HG03575 (cell line): Measurements from ENCODE around the gene POLE3.
"Not testable (repeated sequence)": the region's sequence is repeated elsewhere in the genome, so short reads cannot be mapped to it uniquely, and the experiment has no call there.

ENCODE experiments used
- ATAC-seq: cut with Tn5 transposase; IDR thresholded peaks from one replicate; pipeline ENCODE4 v1.9.1; 2021; ENCODE audit not compliant: unreplicated experiment, insufficient number of reproducible peaks, low FRiP score; ENCODE audit errors: extremely low read depth

POLE3 gene

DNA sequence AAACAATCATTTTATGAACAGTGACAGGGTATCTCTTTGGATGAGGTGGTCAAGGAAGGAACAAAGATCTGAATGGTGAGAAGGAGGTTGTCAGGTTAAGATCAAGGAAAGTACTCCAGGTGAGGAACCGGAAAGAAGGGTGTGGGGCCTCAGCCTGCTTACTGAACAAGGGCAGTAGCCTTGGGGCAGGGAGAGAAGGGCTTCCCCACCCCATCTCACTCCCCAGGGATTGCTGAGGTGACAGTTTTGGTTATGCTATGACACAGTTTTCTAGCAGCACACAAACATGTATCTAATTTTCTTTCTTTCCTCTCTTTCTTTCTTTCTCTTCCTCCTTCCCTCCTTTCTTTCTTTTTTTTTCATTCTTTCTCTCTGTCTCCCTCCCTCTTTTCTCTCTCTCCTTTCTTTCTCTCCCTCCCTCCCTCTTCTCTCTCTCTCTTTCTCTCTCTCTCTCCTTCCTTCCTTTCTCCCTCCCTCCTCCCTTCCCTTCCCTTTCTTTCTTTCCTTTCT lies 29.6 kb downstream of the POLE3 start:
- ATAC-seq: peak; percentile 65

DNA sequence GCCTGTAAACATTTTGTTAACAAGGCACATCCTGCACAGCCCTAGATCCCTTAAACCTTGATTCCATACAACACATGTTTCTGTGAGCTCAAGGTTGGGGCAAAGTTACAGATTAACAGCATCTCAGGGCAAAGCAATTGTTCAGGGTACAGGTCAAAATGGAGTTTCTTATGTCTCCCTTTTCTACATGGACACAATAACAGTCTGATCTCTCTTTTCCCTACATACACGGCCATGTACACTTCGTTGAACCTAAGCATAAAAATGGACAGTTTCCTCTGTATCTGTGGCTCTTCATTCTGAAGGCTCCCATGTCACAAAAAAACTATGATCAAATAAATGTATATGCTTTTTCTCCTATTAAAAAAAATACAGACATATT lies 30.7 kb downstream of the POLE3 start:
- ATAC-seq: not testable (repeated sequence)

DNA sequence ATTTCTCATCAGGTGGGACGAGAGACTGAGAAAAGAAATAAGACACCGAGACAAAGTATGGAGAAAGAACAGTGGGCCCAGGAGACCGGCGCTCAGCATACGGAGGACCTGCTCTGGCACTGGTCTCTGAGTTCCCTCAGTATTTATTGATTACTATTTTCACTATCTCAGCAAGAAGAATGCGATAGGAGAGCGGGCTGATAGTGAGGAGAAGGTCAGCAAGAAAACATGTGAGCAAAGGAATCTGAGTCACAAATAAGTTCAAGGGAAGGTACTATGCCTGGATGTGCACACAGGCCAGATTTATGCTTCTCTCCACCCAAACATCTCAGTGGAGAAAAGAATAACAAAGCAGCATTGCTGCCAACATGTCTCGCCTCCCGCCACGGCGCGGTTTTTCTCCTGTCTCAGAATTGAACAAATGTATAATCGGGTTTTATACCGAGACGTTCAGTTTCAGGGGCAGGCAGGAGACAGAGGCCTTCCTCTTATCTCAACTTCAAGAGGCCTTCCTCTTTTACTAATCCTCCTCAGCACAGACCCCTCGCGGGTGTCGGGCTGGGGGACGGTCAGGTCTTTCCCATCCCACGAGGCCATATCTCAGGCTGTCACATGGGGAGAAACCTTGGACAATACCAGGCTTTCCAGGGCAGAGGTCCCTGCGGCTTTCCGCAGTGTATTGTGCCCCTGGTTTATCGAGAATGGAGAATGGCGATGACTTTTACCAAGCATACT lies 31.2 kb downstream of the POLE3 start:
- ATAC-seq: not testable (repeated sequence)

DNA sequence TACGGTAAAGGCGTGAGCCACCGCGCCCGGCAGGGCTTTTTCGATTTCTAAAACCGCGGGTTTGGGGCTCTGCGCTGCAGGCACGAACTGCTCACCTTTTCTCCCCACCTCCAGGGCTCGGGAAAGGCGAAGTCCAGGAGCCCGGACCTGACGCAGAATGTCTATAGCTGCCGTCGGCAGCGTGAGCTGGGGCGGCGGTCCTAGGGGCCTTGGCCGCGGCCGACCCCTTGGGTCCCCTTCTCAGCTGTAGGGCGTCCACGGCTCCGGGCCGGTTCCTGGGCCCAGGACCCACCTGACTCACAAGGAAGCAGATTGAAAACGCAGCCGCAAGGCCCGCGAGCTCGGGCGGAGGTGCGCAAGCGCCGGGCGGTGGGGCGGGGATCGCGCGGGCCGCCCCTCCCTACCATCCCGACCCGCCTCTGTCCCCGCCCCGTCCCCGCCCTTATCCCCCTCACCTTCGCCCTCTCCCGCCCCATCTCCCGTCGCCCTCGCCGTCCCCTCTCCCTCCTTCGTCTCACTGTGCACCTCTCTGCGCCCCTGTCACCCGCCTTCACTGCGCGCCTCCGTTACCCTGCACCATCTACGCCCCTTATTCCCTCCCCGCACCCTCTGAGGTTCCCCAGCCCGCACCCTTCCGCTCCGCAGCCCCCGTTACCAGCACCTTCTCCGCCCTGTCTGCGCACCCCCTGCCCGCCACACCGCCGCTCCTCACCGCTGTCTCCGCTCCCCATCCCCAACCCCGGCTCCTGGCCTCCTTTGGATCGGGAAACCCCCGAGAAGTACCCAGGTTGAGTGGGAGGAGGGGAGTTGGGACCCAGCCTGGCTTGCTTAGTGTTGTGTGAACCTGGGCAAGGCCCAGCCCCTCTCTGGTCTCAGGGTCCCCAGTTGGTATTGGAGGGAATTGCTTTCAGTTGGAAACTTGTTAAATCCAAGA lies 33.6 kb downstream of the POLE3 start, which contains the start of gene HDHD3:
Gene HDHD3 (minus strand): TSS at position 353 of the 934 bp plus-strand sequence. CDS start 2,632 bp downstream, outside the sequence.
- ATAC-seq: no peak

DNA sequence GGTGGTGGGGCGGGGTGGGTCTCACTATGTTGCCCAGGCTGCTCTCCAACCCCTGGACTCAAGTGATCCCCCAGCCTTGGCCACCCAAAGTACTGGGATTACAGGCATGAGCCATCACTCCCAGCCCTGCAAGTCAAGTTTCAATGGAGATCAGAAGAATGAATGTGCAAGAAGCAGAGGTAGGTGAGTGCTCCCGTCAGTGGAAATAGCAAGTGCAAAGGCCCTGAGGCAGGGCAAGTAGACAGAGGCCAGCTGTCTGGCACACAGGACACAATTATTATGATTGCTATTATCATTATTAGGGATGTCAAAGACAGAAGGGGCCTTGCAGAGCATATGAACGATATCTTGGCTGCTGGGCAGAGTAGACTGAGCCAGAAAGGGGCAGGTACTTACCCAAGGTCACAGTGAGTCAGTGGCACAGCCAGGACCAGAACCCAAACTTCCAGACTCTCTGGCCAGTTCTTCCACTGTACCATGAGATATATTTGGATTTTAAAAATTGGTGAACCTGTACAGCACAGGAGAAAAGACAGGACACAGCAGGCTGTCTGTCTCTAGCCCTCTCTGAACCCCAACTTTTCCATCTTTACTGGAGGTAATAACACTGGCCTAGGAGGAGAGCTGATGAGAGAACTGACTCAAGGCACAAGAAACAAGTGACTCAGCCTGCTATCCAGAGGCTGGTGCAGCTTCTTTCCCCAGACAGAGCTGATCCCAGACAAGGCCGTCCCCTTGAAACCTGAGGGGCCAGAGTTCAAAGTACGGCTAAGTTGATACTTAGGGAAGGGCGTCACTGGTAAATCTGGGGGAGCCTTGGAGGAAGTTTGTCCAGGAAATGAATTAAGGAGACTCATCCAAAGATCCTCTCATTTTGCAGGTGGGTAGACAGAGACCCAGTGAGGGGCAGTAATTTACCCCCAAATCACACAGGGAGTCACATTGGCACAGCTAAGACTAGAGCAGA lies 35.1 kb downstream of the POLE3 start:
- ATAC-seq: no peak

DNA sequence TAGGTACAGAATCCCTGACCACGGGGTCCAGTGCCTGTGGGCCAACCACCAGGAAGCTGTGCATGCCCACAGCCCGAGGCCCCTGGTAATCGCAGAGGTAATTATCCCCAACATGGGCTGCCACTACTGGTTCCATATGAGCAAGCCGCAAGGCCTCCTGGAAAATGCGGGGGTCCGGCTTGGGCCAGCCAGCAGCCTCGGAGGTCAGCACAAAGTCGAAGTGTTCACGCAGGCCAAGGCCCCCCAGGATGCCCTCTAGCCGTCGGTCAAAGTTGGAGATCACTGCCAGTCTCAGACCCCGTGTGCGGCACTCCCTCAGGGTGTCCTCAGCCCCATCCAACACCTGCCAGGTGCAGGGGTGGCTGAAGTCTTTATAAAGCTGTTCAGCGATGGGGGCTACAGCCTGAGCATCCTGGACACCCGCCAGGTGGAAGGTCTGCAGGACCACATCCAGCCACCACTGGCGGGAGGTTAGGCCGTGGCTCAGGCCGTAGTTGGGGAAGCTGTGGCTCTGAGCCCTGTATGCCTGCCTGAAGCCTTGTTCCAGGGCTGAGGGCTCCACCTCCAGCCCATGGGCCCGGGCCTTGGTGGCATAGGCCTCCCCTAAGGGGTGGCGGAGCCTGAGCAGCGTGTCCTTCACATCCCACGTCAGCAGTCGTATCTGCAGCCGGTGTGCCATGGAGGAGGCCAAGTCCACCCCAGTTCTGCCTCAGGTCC lies 36.6 kb downstream of the POLE3 start:
- ATAC-seq: no peak

DNA sequence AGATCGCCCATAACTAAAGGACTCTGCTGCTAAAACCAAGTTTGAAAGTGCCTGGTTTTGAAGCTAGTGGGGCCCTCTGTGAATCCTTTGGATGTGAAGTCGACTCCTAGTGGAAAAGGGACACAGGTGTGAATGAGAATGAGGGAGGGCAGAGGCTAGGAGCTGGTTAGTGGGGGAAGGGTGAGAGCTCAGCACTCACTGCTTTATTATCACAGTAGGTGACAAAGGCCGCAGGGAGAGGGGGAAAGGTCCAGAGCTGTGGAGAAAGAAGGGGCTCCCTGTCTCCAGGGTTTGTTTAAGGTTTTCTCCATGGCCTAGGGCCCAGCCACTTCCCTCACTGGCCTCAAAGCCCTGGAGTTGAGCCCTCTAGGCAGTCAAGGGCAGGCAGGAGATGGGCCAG lies 37.2 kb downstream of the POLE3 start:
- ATAC-seq: no peak

DNA sequence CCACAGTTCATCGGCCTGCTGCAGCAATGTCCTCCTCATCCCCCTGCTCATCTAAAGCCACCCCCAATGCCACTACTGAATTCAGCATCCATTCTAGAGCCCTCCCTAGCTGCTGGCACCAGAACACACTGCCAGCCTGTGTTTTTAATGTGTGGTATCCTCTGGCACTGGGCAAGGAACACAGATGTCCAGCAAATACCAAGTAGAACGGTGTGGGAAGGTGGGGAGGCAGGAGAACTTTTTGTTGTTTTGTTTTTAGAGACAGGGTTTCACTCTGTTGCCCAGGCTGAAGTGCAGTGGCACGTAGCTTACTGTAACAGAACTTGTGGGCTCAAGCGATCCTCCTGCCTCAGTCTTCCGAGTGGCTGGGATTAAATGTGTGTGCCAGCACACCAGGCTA lies 38.4 kb downstream of the POLE3 start:
- ATAC-seq: no peak

DNA sequence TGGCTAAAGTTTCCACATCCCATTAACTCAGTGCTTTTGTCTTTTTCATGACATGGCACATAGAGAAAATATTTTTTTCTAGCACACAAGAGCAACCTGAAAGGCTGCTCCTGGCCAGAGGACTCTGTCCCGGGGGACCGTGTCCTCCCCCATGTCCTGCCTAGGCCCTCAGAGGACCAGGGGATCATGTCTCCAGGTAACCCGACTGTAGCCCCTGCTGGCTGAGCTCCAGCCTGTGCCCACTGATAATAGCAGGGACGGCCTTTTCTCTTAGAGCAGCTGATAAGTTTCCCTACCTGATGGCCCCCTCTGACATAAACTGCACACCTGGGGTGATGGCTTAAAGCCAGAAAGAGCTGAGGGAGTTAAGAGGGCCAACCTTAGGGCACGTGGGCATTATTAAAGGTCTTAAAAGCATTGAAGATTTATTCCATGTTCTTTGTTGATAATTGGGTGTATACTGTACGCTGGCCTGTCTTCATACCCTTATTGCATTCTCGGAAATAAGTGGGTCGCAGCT lies 39.6 kb downstream of the POLE3 start:
- no peak for ATAC-seq

DNA sequence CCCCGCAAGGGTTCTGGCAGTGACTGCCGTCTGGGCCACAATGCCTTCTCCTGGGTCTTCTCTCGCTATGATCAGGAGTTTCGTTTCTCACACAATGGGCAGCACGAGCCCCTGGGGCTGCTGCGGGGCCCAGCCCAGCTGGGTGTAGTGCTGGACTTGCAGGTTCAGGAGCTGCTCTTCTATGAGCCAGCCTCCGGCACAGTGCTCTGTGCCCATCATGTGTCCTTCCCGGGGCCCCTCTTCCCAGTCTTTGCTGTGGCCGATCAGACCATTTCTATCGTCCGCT lies 40.7 kb downstream of the POLE3 start:
- ATAC-seq: no peak

DNA sequence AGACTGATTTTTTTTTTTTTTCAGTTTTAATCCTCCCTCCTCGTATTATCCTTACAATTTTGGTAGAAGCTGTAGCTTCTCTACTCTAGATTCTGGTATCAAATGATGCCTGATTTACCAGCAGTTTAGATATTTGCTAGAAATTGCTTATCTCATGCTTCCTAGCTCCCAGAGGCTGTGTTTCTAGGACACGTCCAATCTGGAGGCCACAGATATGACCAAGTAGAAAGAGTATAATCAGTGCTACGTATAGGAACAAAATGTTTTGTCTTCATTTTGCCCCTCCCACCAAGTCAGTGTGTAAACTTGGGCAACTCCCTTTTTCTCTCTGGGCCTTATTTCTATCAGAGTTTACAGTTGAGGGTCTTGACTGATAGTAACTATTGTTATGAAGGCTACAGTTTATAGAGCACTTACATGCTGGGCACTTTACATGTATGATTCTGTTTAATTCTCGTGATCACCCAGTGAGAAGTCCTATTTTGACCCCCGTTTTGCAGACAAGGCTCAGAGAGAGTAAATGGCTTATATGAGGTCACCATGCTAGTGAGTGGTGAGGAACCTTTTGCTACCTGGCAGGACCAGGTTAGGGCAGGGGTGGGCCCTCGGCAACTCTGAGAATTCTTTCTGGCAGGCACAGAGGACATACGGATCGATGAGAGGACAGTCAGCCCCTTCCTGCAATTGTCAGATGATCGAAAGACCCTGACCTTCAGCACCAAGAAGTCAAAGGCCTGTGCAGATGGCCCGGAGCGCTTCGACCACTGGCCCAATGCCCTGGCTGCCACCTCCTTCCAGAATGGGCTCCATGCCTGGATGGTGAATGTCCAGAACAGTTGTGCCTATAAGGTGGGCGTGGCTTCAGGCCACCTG lies 41.3 kb downstream of the POLE3 start:
- ATAC-seq: no peak

DNA sequence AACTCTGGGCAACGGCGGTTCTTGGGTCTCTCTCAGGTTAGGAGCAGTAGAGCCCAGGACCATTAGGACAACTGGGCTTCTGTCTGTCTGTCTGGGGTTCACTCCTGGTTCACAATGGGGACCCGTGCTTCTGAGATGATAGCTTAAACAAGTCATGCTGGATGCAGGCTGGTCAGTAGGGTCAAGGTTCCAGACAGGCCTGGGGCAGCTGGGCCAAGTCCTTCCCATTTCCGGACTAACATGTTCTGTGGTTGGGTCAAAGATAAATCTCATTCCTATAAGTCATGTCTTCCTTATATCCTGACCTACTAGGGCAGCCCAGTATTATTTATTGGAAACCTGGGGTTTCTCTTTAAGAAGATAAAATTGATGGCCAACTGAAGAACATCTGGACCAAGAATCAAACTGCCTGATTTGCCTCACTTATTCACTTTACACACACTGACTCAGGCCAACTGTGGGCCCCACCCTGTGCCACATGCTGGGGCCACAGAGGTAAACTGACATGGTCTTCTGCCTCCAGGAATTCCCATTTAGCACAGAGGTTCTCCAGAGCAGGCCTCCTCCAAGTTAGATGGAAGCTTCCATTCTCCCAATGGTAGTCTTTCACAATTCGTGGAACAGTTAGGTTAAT lies 42.0 kb downstream of the POLE3 start:
- ATAC-seq: no peak

DNA sequence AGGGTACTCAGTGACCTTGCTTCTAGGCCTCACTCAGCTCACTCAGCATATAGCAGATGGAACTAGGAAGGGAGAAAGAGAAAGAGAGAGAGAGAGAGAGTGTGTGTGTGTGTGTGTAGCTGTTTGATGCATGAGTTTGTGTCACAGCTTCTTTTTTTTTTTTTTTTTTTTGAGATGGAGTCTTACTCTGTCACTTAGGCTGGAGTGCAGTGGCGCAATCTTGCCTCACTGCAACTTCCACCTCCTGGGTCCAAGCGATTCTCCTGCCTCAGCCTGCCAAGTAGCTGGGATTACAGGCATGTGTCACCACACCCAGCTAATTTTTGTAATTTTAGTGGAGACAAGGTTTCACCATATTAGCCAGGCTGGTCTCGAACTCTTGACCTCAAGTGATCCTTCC lies 44.8 kb downstream of the POLE3 start:
- ATAC-seq: not testable (repeated sequence)

DNA sequence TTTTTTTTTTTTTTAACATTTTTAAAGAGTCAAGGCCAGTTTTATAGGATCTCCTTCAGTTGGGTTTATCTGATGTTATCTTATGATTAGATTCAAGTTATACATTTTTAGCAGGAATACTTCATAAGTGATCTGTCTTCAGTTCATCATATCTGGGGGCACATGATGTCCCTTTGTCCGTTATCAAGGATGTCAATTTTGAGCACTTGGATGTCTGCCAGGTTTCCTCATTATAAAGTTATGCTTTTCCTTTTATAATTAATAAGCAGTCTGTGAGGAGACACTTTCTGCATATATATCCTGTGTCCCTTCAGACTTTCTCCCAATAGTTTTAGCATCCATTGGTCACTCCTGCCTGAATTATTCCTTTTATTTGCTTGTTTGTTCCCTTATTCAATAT lies 45.5 kb downstream of the POLE3 start:
- ATAC-seq: no peak

DNA sequence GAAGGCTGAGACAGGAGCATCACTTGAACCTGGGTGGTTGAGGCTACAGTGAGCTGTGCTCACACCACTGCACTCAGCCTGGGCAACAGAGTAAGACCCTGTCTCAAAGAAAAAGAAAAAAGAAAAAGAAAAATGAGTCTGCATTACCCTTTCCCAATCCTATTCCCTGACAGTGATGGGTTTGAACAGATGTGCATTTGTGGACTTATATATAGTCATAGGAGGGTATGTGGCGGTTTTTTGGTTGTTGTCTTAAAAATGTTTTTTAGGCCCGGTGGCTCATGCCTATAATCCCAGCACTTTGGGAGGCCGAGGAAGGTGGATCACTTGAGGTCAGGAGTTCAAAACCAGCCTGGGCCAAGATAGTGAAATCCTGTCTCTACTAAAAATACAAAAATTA lies 47.1 kb downstream of the POLE3 start:
- ATAC-seq: no peak

DNA sequence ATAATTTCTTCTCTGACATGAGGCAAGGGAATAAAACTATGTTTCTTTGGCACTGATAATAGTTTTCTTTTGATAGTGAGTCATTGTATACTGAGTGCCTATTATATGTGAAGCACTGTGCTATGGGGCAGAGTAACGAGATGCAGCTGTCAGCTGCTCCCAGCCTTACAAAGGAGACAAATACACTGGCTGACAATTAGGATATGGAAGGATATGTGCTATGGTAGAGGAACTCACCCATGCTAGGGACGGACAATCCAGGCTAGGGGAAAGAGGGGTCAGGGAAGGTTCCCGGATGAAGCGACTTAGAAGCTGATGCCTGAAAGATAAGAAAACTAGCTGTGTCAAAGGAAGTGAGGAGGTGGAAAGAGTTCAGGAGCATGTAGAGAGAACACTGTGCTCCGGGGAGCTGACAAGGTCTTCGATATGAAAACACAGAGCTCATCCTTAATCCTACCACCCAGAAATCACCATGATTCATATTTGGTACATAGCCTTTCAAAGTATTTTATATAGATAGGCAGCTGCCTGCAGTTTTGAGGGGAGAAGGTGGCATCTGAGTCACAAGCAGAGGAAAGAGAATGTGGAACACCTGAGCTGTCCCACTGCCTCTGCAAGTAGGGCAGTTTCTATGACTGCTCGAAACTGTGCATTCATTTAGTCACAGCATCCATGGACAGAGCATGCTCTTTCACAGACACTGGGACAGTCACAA lies 49.0 kb downstream of the POLE3 start:
- ATAC-seq: no peak
